ENCODE results near the gene RIMS1. TPM values are rescaled to one million over a fixed set of nuclear protein-coding genes. Genes with fewer than 3 reads are reported as not detected.
A peak's percentile ranks its signal among the peaks of the same experiment; 100 is the strongest.
"Not testable (repeated sequence)": the region's sequence is repeated elsewhere in the genome, so short reads cannot be mapped to it uniquely, and the experiment has no call there.

RIMS1 gene
- total RNA-seq, 1 donor from 2014 or later: 1.8 TPM

DNA sequence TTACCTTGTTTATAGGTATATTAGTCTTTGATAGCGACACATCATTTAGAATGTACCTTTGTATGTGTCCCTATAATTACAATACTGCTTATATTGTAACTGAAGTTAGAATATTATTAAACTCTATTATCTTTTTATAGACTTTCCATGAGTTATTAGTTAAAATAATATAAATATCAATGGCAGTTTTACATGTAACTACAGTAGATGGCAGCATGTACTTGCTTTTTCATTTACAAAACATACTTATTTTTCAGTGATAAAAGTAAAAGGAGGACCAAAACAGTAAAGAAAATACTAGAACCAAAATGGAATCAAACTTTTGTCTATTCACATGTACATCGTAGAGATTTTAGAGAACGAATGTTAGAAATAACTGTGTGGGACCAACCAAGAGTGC is 364.3 kb downstream of the RIMS1 start:
- no peak for DNase-seq

DNA sequence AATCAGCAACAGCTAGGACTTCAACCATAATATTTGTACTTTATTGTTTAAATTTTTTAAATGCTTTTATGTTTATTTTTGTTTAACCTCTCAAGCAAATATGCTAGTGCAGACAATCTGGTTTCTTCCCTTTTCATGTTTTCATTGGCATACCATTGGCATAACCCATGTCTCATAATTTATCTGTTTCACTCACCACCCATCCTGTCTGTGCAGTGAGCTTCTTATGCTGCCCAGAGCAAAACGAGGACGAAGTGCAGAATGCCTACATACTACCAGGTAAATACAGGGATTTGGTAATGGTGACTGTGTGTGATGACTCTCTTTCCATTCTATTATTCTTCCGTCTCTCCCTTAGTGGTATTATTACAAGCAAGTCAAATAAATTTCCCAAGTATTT is 374.1 kb downstream of the RIMS1 start:
- no peak for DNase-seq

DNA sequence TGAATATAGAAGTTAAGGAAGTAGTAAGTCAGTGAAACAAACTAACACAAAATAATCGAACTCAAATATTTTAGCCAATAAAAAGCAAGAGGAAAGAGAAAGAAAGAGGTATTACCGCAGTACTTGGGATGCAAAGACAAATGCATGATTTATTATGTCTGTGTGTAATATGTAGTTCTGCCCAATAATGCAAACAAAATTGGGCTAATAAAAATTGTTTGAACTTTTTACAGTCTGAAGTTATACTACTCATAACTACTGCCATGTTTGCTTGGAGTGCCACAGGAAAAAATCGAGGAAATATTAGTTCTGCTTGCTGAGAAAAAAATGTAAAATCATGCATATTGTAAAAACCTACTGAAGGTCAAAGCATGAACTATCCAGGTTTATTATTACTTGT is 375.2 kb downstream of the RIMS1 start:
- DNase-seq: no peak

DNA sequence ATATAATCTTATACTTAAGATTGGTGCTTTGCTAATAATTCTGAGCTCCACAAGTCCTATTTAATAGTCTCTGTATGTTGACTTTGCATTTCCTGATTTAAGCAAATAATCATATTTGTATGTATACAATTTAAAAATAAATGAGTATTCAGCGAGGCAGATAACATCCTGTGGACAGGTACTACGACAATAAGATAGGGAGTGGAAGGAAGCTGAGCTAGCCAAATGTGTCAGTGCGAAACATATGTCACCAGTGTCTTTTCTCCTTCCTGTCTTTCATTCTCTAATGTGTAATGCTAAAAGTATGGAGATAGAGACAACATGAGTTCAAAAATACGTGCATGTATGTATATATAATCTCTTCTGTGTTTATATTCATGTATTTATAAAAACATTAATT is 375.9 kb downstream of the RIMS1 start:
- DNase-seq: no peak

DNA sequence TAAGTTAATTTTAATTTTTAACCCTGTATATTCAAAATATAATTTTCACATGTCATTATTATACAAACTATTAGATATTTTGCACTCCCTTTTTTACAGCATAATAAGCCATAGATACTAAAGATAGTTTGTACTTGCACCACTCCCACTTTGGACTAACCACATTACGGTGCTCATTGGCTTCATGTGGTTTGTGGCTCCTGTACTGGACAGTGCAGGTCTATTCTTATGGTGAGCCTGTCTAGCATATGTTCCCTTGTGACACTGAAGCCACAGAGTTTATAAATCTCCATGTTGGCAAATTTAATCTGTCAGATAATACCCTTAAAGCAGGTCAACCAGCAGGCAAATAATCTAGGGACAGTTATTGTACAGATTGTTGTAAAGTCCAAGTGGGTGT is 381.1 kb downstream of the RIMS1 start:
- DNase-seq: no peak

DNA sequence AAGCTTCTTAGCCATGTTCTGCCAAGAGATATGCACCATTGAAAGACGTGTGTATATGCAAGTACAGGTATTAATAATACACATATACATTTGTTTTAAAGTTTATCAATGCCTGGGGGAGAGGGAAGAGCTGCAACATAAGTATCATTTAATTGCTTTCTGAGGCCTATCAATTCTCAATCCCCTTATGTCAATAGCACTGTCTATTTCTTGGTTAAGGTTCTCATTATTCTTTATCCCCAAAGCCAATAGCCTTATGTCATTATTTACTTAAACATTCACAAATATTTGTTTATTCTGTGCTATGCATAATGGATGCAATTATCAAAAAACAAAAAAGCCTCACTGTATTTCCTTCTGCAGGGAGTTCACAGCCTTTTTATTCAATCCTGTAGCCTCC is 385.2 kb downstream of the RIMS1 start:
- DNase-seq: no peak

DNA sequence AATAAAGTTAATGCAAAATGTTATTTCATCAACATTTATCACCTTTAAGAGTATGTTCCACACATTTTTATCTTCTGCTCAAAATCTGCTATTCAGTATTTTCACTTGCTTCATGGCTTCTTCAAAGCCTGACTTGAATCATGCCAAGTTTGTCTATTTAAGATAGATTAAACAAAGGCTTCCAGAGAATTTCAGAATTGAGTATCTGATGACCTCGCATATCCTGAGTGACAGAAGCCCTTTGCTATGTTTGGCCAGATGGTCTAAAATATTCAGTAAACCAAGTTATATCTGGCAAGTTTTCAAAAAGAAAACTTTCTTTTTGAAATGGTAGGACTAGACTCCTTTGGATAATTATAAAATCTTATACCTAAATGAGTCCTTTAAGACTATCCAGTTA is 386.6 kb downstream of the RIMS1 start:
- no peak for DNase-seq

- no peak for DNase-seq
Measured at GRCh38 chr6:72275888-72276287, 389.5 kb downstream of the RIMS1 start.

DNA sequence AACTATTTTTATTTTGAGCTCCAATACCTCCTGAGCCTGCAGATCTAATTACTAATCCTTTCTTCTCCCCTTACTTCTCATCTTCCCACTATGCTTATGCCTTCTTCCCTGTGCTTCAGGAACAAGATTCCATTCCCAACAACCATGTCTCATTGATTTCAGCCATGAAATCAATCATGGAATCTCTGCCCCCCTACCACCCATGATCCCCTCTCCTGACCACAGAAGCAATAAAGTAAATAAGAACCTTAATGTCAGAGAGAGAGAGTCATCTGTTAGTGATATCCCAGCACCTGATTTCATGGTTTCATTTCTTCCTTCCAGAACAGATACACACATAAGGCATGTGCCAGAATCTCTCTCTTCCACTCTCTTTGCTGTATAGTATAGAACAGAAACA is 395.9 kb downstream of the RIMS1 start:
- no peak for DNase-seq

- DNase-seq: no peak
Measured at GRCh38 chr6:72283571-72283970, 397.2 kb downstream of the RIMS1 start.

DNA sequence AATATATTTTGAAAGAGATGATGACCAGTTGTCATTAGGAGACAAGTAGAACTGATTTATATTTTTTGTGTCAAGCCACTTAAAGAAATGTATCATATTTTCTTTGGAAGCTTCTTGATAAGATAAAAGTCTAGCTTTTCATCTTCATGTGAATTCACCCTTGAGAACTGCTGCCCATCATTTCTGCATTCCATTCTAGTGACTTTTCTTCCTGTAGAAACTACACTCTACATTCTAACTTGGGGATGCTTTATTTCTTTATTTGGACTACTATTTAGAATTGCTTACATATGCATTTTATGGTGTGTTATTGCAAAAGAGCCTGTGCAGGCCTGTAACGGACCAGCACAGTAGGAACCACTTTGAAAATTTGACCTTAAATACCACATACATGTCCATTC is 400.6 kb downstream of the RIMS1 start:
- DNase-seq: no peak

GRCh38 chr6:72287801-72288200 is 401.5 kb downstream of the RIMS1 start:
- DNase-seq: no peak

GRCh38 chr6:72288592-72288991 is 402.2 kb downstream of the RIMS1 start:
- DNase-seq: no peak

DNA sequence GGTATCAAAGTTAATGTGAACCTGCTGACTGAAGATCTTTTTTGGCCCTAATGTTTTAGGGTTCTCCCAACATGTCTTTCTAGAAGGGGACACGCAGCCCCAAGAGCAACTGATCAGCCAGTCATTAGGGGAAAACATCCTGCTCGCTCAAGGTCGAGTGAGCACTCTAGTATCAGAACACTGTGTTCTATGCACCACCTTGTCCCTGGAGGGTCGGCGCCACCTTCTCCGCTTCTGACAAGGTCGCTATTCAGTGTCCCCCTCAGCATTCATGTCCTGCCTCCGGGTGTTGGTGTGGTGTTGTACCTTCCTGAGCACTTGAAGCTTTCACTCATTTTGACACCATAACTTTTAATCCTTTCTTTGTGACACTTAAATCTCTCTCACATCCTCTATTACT is 404.3 kb downstream of the RIMS1 start:
- DNase-seq: no peak

- DNase-seq: no peak
Measured at GRCh38 chr6:72296375-72296774, 410.0 kb downstream of the RIMS1 start.

DNA sequence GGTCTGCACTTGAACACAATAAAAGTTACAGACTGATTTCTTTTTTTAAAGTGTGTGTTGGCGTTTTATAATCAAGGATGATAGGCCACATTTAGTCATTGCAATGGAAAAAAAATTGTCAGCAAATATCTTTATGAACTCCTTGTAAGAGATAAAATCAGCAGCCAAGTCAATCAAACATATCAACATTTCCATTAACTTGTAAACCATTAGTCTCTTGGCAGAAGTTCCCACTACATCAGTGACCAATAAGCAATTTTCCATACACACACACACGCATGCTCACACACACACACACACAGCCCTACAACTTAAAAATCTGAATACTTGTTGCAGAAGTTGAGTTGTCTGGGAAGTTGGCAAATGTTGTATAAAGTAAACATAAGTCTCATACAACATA is 419.6 kb downstream of the RIMS1 start:
- DNase-seq: no peak

- no peak for DNase-seq
Measured at GRCh38 chr6:72316675-72317380, 430.5 kb downstream of the RIMS1 start.

DNA sequence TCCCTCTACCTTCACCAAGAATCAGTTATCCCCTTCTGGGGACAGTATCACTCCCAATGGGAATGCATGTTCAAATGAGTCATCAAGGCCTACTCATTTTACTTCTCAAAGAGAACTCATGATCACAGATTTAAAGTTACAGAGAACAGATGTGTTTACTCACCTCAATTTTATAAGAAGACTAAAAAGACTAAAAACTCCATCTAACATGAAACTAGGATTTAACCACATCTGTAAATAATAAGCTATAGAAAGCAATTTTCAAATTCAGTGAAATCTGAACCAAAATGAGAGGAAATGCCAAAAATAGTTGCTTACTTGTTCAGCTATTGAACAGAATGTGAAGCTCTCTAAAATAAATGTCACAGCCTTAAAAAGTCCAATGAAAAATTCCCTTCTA is 435.4 kb downstream of the RIMS1 start:
- peak; percentile 24 for DNase-seq

- no peak for DNase-seq
Measured at GRCh38 chr6:72322771-72323170, 436.4 kb downstream of the RIMS1 start.

GRCh38 chr6:72324591-72324990 is 438.2 kb downstream of the RIMS1 start:
- no peak for DNase-seq

GRCh38 chr6:72328775-72329174 is 442.4 kb downstream of the RIMS1 start:
- no peak for DNase-seq

- DNase-seq: not testable (repeated sequence)
Measured at GRCh38 chr6:72335203-72335602, 448.9 kb downstream of the RIMS1 start.

DNA sequence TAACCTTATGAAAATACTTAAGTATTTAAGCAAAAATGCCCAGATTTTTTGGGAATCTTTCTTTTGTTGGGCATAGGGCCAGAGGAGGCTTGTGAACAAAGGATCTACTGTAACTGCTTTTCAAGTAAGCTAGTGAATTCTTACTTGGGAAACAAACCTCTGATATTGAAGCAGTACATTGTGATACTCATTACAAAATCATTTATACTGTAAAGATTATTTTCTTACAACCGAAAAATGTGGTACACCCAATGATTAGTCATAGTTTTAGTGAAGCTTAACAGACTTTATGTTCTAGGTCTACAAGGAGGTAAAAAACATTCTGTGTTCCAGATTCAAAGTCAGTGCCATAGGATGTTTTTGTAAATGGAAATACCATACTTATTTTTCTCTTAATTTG is 462.6 kb downstream of the RIMS1 start:
- no peak for DNase-seq

DNA sequence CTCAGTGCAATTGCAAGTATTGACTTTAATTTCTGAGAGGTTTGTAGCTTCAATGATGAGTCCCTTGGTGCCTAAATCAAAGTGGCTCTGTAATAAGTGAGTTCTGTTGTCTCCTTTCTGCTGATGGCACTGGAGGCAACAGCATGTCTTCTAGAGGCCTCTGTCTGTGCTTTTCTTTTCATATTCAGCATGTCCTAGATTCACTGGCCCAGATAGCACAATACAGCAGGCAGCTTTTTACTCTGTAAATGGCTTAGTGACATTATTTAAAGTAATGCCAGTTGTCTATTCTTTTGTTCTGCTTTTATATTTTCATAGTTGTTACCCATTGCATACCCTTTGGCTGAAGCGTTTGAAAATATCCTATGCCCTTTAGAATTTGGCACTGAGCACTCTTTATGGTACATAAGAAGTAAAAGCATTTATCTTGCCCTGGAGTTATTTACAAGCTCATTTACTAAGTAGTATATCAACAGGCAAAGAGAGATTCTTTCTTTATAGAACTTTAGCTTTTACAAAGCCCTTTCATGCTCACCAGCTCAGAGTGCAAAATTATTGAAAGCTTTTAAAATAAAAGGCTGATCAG is 464.0 kb downstream of the RIMS1 start:
- no peak for DNase-seq

All from skin of body (tissue), 2 donors.